ENCODE measurements around the gene RADIL. TPM values are rescaled to one million over a fixed set of nuclear protein-coding genes. Genes with fewer than 3 reads are reported as not detected.
"Not testable (repeated sequence)": the region's sequence is repeated elsewhere in the genome, so short reads cannot be mapped to it uniquely, and the experiment has no call there.

Gene RADIL
- 2.9 TPM for polyA plus RNA-seq (ENCODE audit: insufficient read length)

- peak; percentile 46 for DNase-seq (ENCODE audit: low read depth)
Observed at GRCh38 chr7:4883372-4884144, at the start of gene RADIL. RADIL (minus strand) TSS chr7:4883716; CDS start chr7:4878139, 5,577 bp downstream.

- DNase-seq (ENCODE audit: low read depth): no peak
Observed at GRCh38 chr7:4931943-4932342, 48.4 kb upstream of the RADIL start.

- no peak for DNase-seq (ENCODE audit: low read depth)
Observed at GRCh38 chr7:4929005-4929404, 45.5 kb upstream of the RADIL start.

- DNase-seq (ENCODE audit: low read depth): no peak
Observed at GRCh38 chr7:4928445-4928844, 44.9 kb upstream of the RADIL start.

GRCh38 chr7:4919969-4920766, 36.7 kb upstream of the RADIL start:
- no peak for DNase-seq (ENCODE audit: low read depth)

- no peak for DNase-seq (ENCODE audit: low read depth)
Observed at GRCh38 chr7:4916113-4916512, 32.6 kb upstream of the RADIL start.

- DNase-seq (ENCODE audit: low read depth): no peak
Observed at GRCh38 chr7:4911111-4911828, 27.8 kb upstream of the RADIL start.

- no peak for DNase-seq (ENCODE audit: low read depth)
Observed at GRCh38 chr7:4906682-4907081, 23.2 kb upstream of the RADIL start.

- no peak for DNase-seq (ENCODE audit: low read depth)
Observed at GRCh38 chr7:4905171-4905570, 21.7 kb upstream of the RADIL start.

GRCh38 chr7:4904346-4904745, 20.8 kb upstream of the RADIL start:
- DNase-seq (ENCODE audit: low read depth): no peak

GRCh38 chr7:4895766-4896165, 12.2 kb upstream of the RADIL start:
- no peak for DNase-seq (ENCODE audit: low read depth)

- DNase-seq (ENCODE audit: low read depth): no peak
Observed at GRCh38 chr7:4894482-4894881, 11.0 kb upstream of the RADIL start.

GRCh38 chr7:4893929-4894475, 10.5 kb upstream of the RADIL start:
- DNase-seq (ENCODE audit: low read depth): no peak

GRCh38 chr7:4893188-4893587, 9.7 kb upstream of the RADIL start:
- DNase-seq (ENCODE audit: low read depth): not testable (repeated sequence)

GRCh38 chr7:4891522-4891921, 8.0 kb upstream of the RADIL start:
- DNase-seq (ENCODE audit: low read depth): not testable (repeated sequence)

- DNase-seq (ENCODE audit: low read depth): no peak
Observed at GRCh38 chr7:4889682-4890081, 6.2 kb upstream of the RADIL start.

- no peak for DNase-seq (ENCODE audit: low read depth)
Observed at GRCh38 chr7:4888161-4888560, 4.6 kb upstream of the RADIL start.

- DNase-seq (ENCODE audit: low read depth): no peak
Observed at GRCh38 chr7:4886671-4887070, 3.2 kb upstream of the RADIL start.

- DNase-seq (ENCODE audit: low read depth): no peak
Observed at GRCh38 chr7:4885317-4885807, 1.8 kb upstream of the RADIL start.

- DNase-seq (ENCODE audit: low read depth): no peak
Observed at GRCh38 chr7:4884164-4884563, 648 bp upstream of the RADIL start.

GRCh38 chr7:4883033-4883371, 514 bp downstream of the RADIL start:
- no peak for DNase-seq (ENCODE audit: low read depth)

Data from forelimb muscle (tissue), 1 donor.